A673 (cell line): ENCODE results near the gene RSRP1. TPM values are rescaled to one million over a fixed set of nuclear protein-coding genes. Genes with fewer than 3 reads are reported as not detected.
"Not testable (repeated sequence)": the region's sequence is repeated elsewhere in the genome, so short reads cannot be mapped to it uniquely, and the experiment has no call there.

Experiments used
- Bru-seq: library from RNA; stranded (reverse); fragments of 400-500 nt; gene quantifications from one replicate; lab custom pipeline; 2021; lab: Mats Ljungman, UMichigan
- BruChase-seq, 2 experiments: library from RNA; stranded (reverse); fragments of 400-500 nt; gene quantifications; one replicate each; lab custom pipeline; 2021; lab: Mats Ljungman, UMichigan
- BruUV-seq: library from RNA; stranded (reverse); fragments of 400-500 nt; replicated peaks from 2 replicates; lab custom pipeline; 2021; lab: Mats Ljungman, UMichigan
- CTCF ChIA-PET: fragments of 300-600 bp; sonication (Branson Sonifier 250); formaldehyde crosslinking; loops from one replicate; lab custom pipeline; 2022; ENCODE audit warnings: antibody characterized with exemption; lab: Charles Lee
- POLR2A ChIA-PET: fragments of 300-600 bp; sonication (Branson Sonifier 250); formaldehyde crosslinking; loops from one replicate; lab custom pipeline; 2022; ENCODE audit warnings: antibody characterized with exemption; ENCODE audit not compliant: low non-redundant PET; lab: Charles Lee
- DNase-seq: peaks from one replicate; pipeline ENCODE4 v3.0.0-alpha.2; 2015; ENCODE audit warnings: low spot score
- H3K27ac ChIP-seq: fragments of 200-600 bp; sonication (generic); 2 replicates; pipeline ENCODE4 v1.5.1; 2016; ENCODE audit warnings: mixed run types, low read depth, mild to moderate bottlenecking, mixed read lengths, antibody characterized with exemption, low read length; ENCODE audit not compliant: poor library complexity, severe bottlenecking
- H3K27me3 ChIP-seq: fragments of 200-600 bp; sonication (generic); replicated peaks from 2 replicates; pipeline ENCODE4 v1.6.1; 2017; ENCODE audit warnings: mixed run types, low read depth, mild to moderate bottlenecking, mixed read lengths, antibody characterized with exemption, low read length; ENCODE audit not compliant: insufficient read depth, poor library complexity
- H3K36me3 ChIP-seq: fragments of 200-600 bp; sonication (generic); 2 replicates; pipeline ENCODE4 v1.6.1; 2016; ENCODE audit warnings: mixed run types, mild to moderate bottlenecking, mixed read lengths, antibody characterized with exemption, low read length; ENCODE audit not compliant: insufficient read depth, poor library complexity, severe bottlenecking
- H3K4me1 ChIP-seq: fragments of 200-600 bp; sonication (generic); 2 replicates; pipeline ENCODE4 v1.6.1; 2017; ENCODE audit warnings: mixed run types, mild to moderate bottlenecking, mixed read lengths, antibody characterized with exemption, low read length; ENCODE audit not compliant: insufficient read depth, poor library complexity, severe bottlenecking
- H3K4me3 ChIP-seq: fragments of 200-600 bp; sonication (generic); 2 replicates; pipeline ENCODE4 v1.5.1; 2016; ENCODE audit warnings: low read depth, mixed run types, mild to moderate bottlenecking, mixed read lengths, low read length; ENCODE audit not compliant: poor library complexity, severe bottlenecking
- H3K9me3 ChIP-seq: fragments of 200-600 bp; sonication (generic); 2 replicates; pipeline ENCODE4 v1.6.1; 2016; ENCODE audit warnings: mixed run types, low read depth, mild to moderate bottlenecking, mixed read lengths, antibody characterized with exemption, low read length; ENCODE audit not compliant: poor library complexity, severe bottlenecking
- CTCF ChIP-seq: fragments of 300-800, 200-600 bp; sonication (generic); conservative IDR thresholded peaks from 2 replicates; pipeline ENCODE4 v1.5.1; 2017; ENCODE audit warnings: low read depth, mild to moderate bottlenecking, antibody characterized with exemption, low read length, moderate library complexity, mixed read lengths
- EZH2 ChIP-seq: fragments of 200-600 bp; sonication (generic); IDR thresholded peaks from 2 replicates; pipeline ENCODE4 v1.6.1; 2017; ENCODE audit warnings: borderline replicate concordance, low read depth, mild to moderate bottlenecking, mixed read lengths, antibody characterized with exemption, low read length; ENCODE audit not compliant: poor library complexity, severe bottlenecking
- intact Hi-C: fragments of 100-400 bp; cut with micrococcal nuclease; formaldehyde crosslinking; loops from one replicate; pipeline ENCODE4 v1.10.0; 2022; ENCODE audit not compliant: unreplicated experiment
- long read RNA-seq: library from polyadenylated mRNA; stranded (forward); transcript quantifications from one replicate; pipeline ENCODE4 v2.0.0, GENCODE V29; 2022
- total RNA-seq: library from RNA; stranded (reverse); gene quantifications from 2 replicates; pipeline ENCODE4 v1.2.3, GENCODE V29; 2021

Gene RSRP1
- total RNA-seq = 62.1 and 65.3 TPM in 2 replicates
- Bru-seq, nascent RNA = percentile 97 among the genes with signal in this experiment
- BruChase-seq, experiment 1, labeled RNA remaining after a 2-hour chase = percentile 98 among the genes with signal in this experiment
- BruChase-seq, experiment 2, labeled RNA remaining after a 6-hour chase = percentile 95 among the genes with signal in this experiment
- long read RNA-seq, transcript RSRP1-207 (4 exons, 2,941 nt) = major isoform, 14 of 30 reads
- long read RNA-seq, transcript RSRP1-201 (5 exons, 1,502 nt) = minor isoform, 5 of 30 reads
- long read RNA-seq, partial matches to known transcripts = 3 of 30 reads
- long read RNA-seq, other reads (novel, unspliced or antisense) = 8 of 30 reads

- no peak for TF ChIP-seq CTCF
- no peak for TF ChIP-seq EZH2
- peak within 1 kb of the TSS; percentile 98 for H3K27ac ChIP-seq
- BruUV-seq = TSS peak; percentile 77
- no peaks in the 10 kb centered on the region for H3K27me3 ChIP-seq
- no peaks in the 10 kb centered on the region for H3K9me3 ChIP-seq
- peak within 1 kb of the TSS; percentile 83 for H3K4me3 ChIP-seq
- DNase-seq = peak; percentile 99
- POLR2A ChIA-PET = interaction anchor here (0.6 to 1.0 kb wide), 3 partner anchors 14 to 398 kb away, joined by 3 to 8 read pairs (median 6); partner anchors contain the start of gene SYF2
- peaks cover 20% of the 10 kb centered on the region for H3K4me1 ChIP-seq
- intact Hi-C loops = no loop called here
- H3K36me3 ChIP-seq = peaks cover 36% of the 10 kb centered on the region
- CTCF ChIA-PET = no interaction called here
Observed at GRCh38 chr1:25247024-25247828, at the start of gene RSRP1. Gene RSRP1, minus strand, starts transcription at chr1:25247454. Its CDS starts 491 bp downstream, at chr1:25246963.

GRCh38 chr1:25296501-25296900 lies 49.2 kb upstream of the RSRP1 start:
- H3K4me1 ChIP-seq, H3K36me3 ChIP-seq, H3K9me3 ChIP-seq, BruUV-seq, intact Hi-C loops, CTCF ChIA-PET, H3K27me3 ChIP-seq, DNase-seq, H3K4me3 ChIP-seq, POLR2A ChIA-PET, H3K27ac ChIP-seq: not testable (repeated sequence)

GRCh38 chr1:25294889-25295826 lies 47.9 kb upstream of the RSRP1 start:
- H3K9me3 ChIP-seq, CTCF ChIA-PET, H3K36me3 ChIP-seq, POLR2A ChIA-PET, H3K27ac ChIP-seq, H3K4me1 ChIP-seq, H3K27me3 ChIP-seq, BruUV-seq, H3K4me3 ChIP-seq, DNase-seq, intact Hi-C loops: not testable (repeated sequence)

GRCh38 chr1:25293426-25293825 lies 46.2 kb upstream of the RSRP1 start:
- H3K4me1 ChIP-seq, H3K27me3 ChIP-seq, BruUV-seq, CTCF ChIA-PET, H3K36me3 ChIP-seq, H3K4me3 ChIP-seq, DNase-seq, POLR2A ChIA-PET, H3K27ac ChIP-seq, intact Hi-C loops, H3K9me3 ChIP-seq: not testable (repeated sequence)

GRCh38 chr1:25290043-25290442 lies 42.8 kb upstream of the RSRP1 start:
- CTCF ChIA-PET, H3K9me3 ChIP-seq, H3K27ac ChIP-seq, POLR2A ChIA-PET, H3K4me3 ChIP-seq, H3K36me3 ChIP-seq, DNase-seq, intact Hi-C loops, H3K4me1 ChIP-seq, BruUV-seq, H3K27me3 ChIP-seq: not testable (repeated sequence)

- DNase-seq, BruUV-seq, H3K4me1 ChIP-seq, POLR2A ChIA-PET, H3K36me3 ChIP-seq, H3K27ac ChIP-seq, H3K27me3 ChIP-seq, intact Hi-C loops, H3K9me3 ChIP-seq, H3K4me3 ChIP-seq, CTCF ChIA-PET: not testable (repeated sequence)
Observed at GRCh38 chr1:25288573-25289101, 41.4 kb upstream of the RSRP1 start.
